HG03025 (cell line): ENCODE data around the gene FKBP1B.
"Not testable (repeated sequence)": the region's sequence is repeated elsewhere in the genome, so short reads cannot be mapped to it uniquely, and the experiment has no call there.

Experiments used
- ATAC-seq: cut with Tn5 transposase; IDR thresholded peaks from one replicate; pipeline ENCODE4 v1.9.1; 2021; ENCODE audit warnings: mild to moderate bottlenecking, moderate library complexity; ENCODE audit not compliant: unreplicated experiment, low FRiP score

Gene FKBP1B

GRCh38 chr2:24093270-24093669 lies 43.7 kb downstream of the FKBP1B start:
- not testable (repeated sequence) for ATAC-seq

DNA sequence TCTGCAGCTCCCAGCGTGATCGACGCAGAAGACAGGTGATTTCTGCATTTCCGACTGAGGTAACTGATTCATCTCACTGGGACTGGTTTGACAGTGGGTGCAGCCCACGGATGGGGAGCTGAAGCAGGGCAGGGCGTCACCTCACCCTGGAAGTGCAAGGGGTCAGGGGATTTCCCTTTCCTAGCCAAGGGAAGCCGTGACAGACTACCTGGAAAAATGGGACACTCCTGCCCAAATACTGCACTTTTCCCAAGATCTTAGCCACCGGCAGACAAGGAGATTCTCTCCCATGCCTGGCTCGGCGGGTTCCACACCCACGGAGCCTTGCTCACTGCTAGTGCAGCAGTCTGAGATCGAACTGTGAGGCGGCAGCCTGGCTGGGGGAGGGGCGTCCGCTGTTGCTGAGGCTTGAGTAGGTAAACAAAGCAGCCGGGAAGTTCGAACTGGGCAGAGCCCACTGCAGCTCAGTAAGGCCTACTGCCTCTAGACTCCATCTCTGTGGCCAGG lies 45.7 kb downstream of the FKBP1B start:
- not testable (repeated sequence) for ATAC-seq

- not testable (repeated sequence) for ATAC-seq
Observed at GRCh38 chr2:24100732-24101131, 51.2 kb downstream of the FKBP1B start.

DNA sequence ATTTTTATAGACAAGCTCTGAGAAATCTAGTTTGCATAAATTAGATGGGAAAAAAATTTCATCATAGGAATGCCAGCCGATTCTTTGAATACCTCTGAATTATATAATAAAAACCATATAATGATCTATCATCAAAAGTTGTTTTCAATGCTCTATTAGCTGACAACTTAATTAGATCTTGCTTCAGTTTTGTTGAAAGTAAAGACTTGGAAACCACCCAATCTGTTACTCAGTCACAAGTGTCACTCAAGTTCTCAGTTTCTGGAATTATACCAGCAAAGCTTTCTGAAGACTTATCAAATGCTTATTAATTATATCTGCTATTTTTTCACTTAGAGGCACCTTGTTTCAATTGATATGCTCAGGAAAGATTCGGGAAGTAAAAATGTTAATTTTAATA lies 52.5 kb downstream of the FKBP1B start:
- ATAC-seq, result no peak

GRCh38 chr2:24102677-24103076 lies 53.1 kb downstream of the FKBP1B start:
- ATAC-seq, result no peak

- no peak for ATAC-seq
Observed at GRCh38 chr2:24104110-24104650, 54.6 kb downstream of the FKBP1B start.

DNA sequence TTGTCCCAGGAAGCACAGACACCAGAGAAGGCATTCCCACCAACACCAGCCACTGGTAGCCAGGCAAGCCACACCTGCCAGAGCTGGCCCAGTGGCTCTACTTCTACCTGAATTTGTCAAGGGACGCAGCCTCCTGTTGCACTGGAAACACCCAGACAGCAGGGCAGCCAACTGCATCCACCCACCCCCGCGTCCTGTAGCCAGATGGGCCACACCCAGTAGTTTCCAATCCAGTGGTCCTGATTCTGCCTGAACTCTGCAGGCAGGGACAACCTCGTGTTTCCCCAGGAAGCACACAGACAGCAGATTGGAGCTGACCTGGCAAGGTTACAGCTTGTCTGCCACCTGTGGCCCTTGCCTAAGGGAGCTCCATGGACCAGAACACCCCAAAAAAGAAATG lies 55.4 kb downstream of the FKBP1B start:
- no peak for ATAC-seq

DNA sequence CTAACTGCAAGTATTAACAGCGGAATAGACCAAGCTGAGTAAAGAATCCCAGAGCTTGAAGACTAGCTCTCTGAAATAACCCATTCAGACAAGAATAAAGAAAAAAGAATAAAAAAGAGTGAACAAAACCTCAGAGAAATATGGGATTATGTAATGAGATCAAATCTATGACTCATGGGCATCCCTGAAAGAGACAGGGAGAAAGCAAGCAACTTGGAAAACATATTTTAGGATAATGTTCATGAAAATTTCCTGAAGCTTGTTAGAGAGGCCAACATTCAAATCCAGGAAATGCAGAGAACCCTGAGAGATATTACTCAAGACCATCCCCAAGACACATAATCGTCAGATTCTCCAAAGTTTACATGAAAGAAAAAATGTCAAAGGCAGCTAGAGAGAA lies 56.3 kb downstream of the FKBP1B start:
- ATAC-seq, result no peak

GRCh38 chr2:24106786-24107185 lies 57.2 kb downstream of the FKBP1B start:
- ATAC-seq, result no peak

GRCh38 chr2:24107336-24107735 lies 57.8 kb downstream of the FKBP1B start:
- ATAC-seq, result no peak

DNA sequence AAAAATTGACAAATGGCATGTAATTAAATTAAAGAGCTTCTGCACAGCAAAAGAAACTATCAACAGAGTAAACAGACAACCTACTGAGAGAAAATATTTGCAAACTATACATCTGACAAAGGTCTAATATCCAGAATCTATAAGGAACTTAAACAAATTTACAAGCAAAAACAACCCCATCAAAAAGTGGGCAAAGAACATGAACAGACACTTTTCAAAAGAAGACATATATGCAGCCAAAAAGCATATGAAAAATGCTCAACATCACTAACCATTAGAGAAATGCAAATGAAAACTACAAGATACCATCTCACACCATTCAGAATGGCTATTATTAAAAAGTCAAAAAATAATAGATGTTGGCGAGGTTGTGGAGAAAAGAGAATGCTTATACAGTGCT lies 59.9 kb downstream of the FKBP1B start:
- not testable (repeated sequence) for ATAC-seq

DNA sequence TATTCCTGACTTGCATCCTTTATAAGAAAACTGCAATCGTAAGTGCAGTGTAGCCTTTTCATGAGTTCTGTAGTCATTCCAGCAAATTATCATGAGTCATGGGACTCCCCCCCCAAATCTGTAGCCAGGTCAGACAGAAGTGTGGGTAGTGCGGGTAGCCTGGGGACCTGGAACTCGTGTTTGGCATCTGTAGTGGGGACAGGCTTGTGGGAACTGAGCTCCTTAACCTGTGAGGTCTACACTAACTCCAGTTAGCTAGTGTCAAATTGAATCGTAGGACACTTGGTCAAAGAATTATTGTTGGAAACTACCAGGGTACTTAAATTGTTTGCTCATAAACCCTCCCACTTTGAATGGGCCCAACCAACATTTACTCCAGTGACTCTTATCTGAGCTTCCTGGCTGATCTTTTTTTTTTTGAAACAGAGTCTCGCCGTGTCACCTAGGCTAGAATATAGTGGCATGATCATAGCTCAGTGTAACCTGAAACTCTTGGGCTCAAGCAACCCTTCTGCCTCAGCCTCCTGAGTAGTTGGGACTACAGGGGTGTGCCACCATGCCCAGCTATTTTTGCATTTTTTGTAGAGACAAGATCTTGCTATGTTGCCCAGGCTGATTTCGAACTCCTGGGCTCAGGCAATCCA lies 61.2 kb downstream of the FKBP1B start:
- no peak for ATAC-seq

GRCh38 chr2:24111407-24111901 lies 61.9 kb downstream of the FKBP1B start:
- no peak for ATAC-seq
